H1 (cell line): ENCODE data around the gene CAMK2B. TPM values are rescaled to one million over a fixed set of nuclear protein-coding genes. Genes with fewer than 3 reads are reported as not detected.

Experiments used
- CBX8 ChIP-seq: fragments of 300-800, 300-1000 bp; sonication (generic); IDR thresholded peaks from 2 replicates; pipeline ENCODE4 v1.7.1; 2016; ENCODE audit warnings: low read depth, low read length, borderline replicate concordance
- EZH2 ChIP-seq: fragments of 200-600 bp; sonication (generic); IDR thresholded peaks from 2 replicates; pipeline ENCODE4 v1.7.1; 2012; ENCODE audit warnings: low read depth, mild to moderate bottlenecking, moderate library complexity, low read length, inconsistent platforms; ENCODE audit not compliant: severe bottlenecking
- HDAC6 ChIP-seq: IDR thresholded peaks from one replicate; pipeline ENCODE4 v1.7.1; 2012; ENCODE audit warnings: low read depth, mild to moderate bottlenecking, inconsistent platforms, low read length, moderate library complexity
- JUND ChIP-seq: IDR thresholded peaks from 2 replicates; pipeline ENCODE4 v1.6.1; 2011; ENCODE audit warnings: mild to moderate bottlenecking, improper control_type of control experiment, low read length
- SAP30 ChIP-seq: fragments of 300-600 bp; sonication (generic); IDR thresholded peaks from 2 replicates; pipeline ENCODE4 v1.7.1; 2012; ENCODE audit warnings: low read length, moderate library complexity, mild to moderate bottlenecking, inconsistent platforms; ENCODE audit not compliant: insufficient read depth, insufficient replicate concordance
- SIRT6 ChIP-seq: IDR thresholded peaks from one replicate; pipeline ENCODE4 v1.7.1; 2012; ENCODE audit warnings: low read length, inconsistent platforms
- TAF1 ChIP-seq: IDR thresholded peaks from 2 replicates; pipeline ENCODE4 v1.6.1; 2011; ENCODE audit warnings: mild to moderate bottlenecking, low read depth, low read length
- polyA plus RNA-seq, 7 experiments: library from polyadenylated mRNA; depleted of rRNA in 3 of 7; stranded (reverse) in 5 of 7; unstranded in 2 of 7; fragments of >200 nt in 5 of 7; fragments of 200-250 nt in 2 of 7; gene quantifications; 1 replicate in 5 of 7; 2 replicates in 1 of 7; 4 replicates in 1 of 7; pipeline versions ENCODE4 v1.2.1 to v1.2.3, GENCODE V29; 2011 to 2013; ENCODE audit warnings: missing spikeins in 2 of 7, mixed read lengths in 2 of 7
- total RNA-seq: library from RNA; stranded (reverse); fragmentation: NEBNext Ultra II Directional; extraction: Animal tissue kit (Norgen Biotek cat#: 25700); gene quantifications from 2 replicates; pipeline ENCODE4 v1.2.1, GENCODE V29; 2021

Gene CAMK2B
- total and polyA plus RNA-seq, 2 of the 8 experiments (the other 6 are each of a cell fraction or from before 2014, with no cell fraction given): 0.05 to 0.15 TPM

GRCh38 chr7:44218418-44219201 is 106.8 kb downstream of the CAMK2B start (continued):
- no peak for TF ChIP-seq EZH2
- no peak for TF ChIP-seq SAP30
- no peak for TF ChIP-seq JUND
- TF ChIP-seq CBX8: no peak
- TF ChIP-seq SIRT6: no peak
- no peak for TF ChIP-seq HDAC6
- no peak for TF ChIP-seq TAF1
